ENCODE measurements around the gene LYZL6. TPM values are rescaled to one million over a fixed set of nuclear protein-coding genes. Genes with fewer than 3 reads are reported as not detected.

The LYZL6 gene
- total RNA-seq, result not detected

- CTCF ChIA-PET, result interaction anchor here (0.6 kb wide), 1 partner anchor 138 kb away, joined by 3 read pairs; no protein-coding TSS in a partner anchor
- POLR2A ChIA-PET, result no interaction called here
These were observed at the start of gene LYZL6 for GRCh38 chr17:35943537-35943936. LYZL6 (minus strand) TSS chr17:35943713; CDS start chr17:35939356, 4,357 bp downstream.

GRCh38 chr17:35991075-35991474, 47.6 kb upstream of the LYZL6 start:
- ChIA-PET CTCF (no interaction called here), POLR2A (no interaction called here)

DNA sequence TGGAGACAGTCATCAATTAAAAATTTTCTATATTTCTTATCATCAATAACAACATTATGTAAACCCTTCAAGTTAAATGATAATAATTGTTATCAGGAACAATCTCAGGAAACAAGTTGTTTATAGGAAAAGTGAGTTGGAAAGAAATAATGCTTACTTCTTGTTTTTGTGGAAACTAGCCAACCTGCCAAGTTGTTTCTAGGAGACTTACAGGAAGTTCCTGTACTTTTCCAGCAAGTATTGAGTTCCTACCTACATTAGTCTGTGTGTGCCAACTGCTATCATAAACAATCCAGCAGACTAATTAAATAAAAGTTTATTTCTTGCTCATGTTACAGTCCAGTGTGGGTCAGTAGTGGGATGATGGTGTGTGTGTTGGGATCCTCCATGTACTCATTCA, 44.7 kb upstream of the LYZL6 start:
- CTCF ChIA-PET, result interaction anchor here (1.3 kb wide), 1 partner anchor 83 kb away, joined by 3 read pairs; no protein-coding TSS in a partner anchor
- POLR2A ChIA-PET, result no interaction called here

DNA sequence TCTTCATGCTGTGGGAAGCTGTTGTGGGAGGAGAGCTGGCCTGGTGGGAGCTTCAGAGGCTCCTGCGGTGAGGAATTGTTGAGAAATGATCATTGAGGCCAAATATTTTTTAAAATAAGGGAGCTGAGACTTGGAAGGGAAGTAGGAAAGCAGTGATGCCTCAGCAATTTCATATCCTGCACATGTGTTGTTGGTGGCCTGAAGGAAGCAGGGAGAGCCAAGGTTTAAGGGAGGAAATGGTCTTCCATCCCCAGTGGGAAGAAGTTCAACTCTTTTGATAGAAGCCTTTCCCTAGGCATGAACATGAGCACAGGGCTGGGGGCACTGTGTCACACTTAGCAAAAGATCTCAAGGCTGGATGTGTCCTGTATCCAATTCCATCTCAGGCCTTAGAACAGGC, 43.1 kb upstream of the LYZL6 start, which contains the start of gene CCL14:
CCL14 (minus strand) TSS at position 87 of the 400 bp plus-strand sequence; CDS start at position 7, 80 bp downstream.
- CTCF ChIA-PET, result interaction anchor here (0.9 to 1.3 kb wide), 2 partner anchors 39 to 85 kb away, joined by 3 read pairs; no protein-coding TSS in a partner anchor

GRCh38 chr17:35984140-35984539, 40.6 kb upstream of the LYZL6 start:
- ChIA-PET CTCF (interaction anchor here (1.0 to 1.3 kb wide), 3 partner anchors 15 to 164 kb away, joined by 3 to 4 read pairs (median 3); no protein-coding TSS in a partner anchor), POLR2A (no interaction called here)

More for the DNA sequence above, 43.1 kb upstream of the LYZL6 start, which contains the start of gene CCL14:
- POLR2A ChIA-PET, result no interaction called here

DNA sequence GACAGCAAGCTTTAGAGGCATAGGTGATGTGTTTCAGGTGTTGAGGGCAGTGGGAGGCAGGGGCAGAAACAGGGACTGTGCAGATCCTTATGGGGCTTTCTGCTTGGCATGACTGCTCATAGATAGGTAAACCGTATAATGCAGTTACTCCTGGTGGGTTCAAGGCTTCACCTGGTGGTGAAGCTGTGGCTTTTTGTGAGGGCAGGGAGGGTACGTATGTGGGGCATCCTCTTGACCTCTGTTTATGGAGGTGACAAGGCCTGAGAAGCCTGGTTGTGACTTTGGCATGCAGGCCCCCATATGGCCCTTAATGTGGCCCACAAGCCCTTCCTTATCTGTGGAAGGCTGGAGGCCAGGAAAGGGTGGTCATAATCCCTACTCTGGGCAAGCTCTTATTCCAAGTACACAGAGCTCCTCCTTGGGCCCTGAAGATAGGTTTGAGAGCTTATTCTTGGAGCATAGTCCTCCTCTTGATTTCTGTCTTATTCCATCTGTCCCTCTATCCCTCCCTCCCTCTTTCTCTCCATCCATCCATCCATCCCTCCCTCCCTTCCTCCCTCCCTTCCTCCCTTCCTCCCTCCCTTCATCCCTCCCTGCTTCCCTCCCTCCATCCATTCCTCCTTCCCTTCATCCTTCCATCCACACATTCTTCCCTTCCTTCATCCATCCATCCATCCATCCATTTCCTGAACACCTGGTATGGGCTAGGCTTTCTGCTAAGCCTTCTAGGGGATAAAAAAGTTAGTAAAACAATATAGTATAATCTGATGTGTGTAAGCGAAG, 39.1 kb upstream of the LYZL6 start:
- POLR2A ChIA-PET, result no interaction called here

GRCh38 chr17:35981908-35982330, 38.4 kb upstream of the LYZL6 start:
- ChIA-PET CTCF (interaction anchor here (0.6 to 2.5 kb wide), 4 partner anchors 38 to 247 kb away, joined by 4 to 16 read pairs (median 8); no protein-coding TSS in a partner anchor), POLR2A (no interaction called here)

More for the DNA sequence above, 39.1 kb upstream of the LYZL6 start:
- CTCF ChIA-PET, result interaction anchor here (1.3 to 2.5 kb wide), 3 partner anchors 62 to 166 kb away, joined by 3 to 16 read pairs (median 12); no protein-coding TSS in a partner anchor

DNA sequence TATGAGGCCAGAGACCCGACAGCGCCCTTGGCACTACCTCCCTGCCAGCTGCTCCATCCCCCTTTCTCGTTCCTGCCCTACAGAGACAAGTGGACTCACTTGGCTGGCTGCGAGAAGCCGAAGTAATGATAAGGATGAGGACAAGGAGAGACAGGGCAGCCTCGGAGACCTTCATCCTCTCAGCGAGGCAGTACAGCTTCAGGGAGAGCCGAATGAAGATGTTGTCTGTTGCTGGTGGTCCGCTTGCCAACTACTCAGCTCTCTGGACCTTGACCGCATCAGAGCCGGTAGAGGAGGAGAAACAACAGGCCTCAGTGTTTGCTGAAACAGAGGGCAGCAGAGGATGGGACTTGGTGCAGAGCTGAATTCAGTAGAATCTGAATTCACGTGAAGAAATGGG, 37.7 kb upstream of the LYZL6 start, which contains the start of gene CCL16:
CCL16 (minus strand) TSS at position 252 of the 400 bp plus-strand sequence; CDS start at position 175, 77 bp downstream.
- ChIA-PET CTCF (interaction anchor here (1.1 to 2.5 kb wide), 3 partner anchors 39 to 168 kb away, joined by 4 to 16 read pairs (median 12); no protein-coding TSS in a partner anchor), POLR2A (no interaction called here)

GRCh38 chr17:35978346-35978745, 34.8 kb upstream of the LYZL6 start:
- ChIA-PET POLR2A (no interaction called here), CTCF (interaction anchor here (0.5 to 7.4 kb wide), 5 partner anchors 8 to 171 kb away, joined by 3 to 43 read pairs (median 4); no protein-coding TSS in a partner anchor)

DNA sequence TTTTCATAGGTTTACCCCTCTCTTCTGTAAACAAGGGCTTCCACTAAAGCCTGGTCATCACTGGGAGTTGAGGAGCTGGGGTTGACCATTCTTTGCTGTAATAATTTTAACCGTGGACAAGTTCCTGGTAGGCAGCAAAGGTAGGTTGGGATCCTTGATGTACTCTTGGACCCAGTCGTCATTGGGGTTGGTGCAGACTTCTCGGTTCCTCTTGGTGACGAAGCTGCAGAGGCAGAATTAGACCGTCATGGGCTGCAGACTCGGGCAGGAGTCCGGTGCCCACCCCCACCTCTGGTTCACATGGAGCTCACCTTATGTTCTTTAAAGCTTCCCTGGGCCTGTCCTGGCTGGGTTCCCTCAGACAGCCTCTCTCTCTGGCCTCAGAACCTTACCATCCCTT, 34.0 kb upstream of the LYZL6 start:
- ChIA-PET POLR2A (no interaction called here), CTCF (interaction anchor here (0.6 to 7.4 kb wide), 5 partner anchors 8 to 172 kb away, joined by 4 to 43 read pairs (median 7); no protein-coding TSS in a partner anchor)

- ChIA-PET CTCF (interaction anchor here (1.2 to 7.4 kb wide), 4 partner anchors 97 to 176 kb away, joined by 3 to 43 read pairs (median 5); no protein-coding TSS in a partner anchor), POLR2A (interaction anchor here (0.6 kb wide), 2 partner anchors 17 to 94 kb away, joined by 3 to 4 read pairs; partner anchors contain the start of gene CCL5)
These were observed 30.1 kb upstream of the LYZL6 start for GRCh38 chr17:35973333-35974260.

GRCh38 chr17:35972945-35973332, 29.4 kb upstream of the LYZL6 start:
- POLR2A ChIA-PET, result interaction anchor here (0.6 kb wide), 1 partner anchor 93 kb away, joined by 3 read pairs; the partner anchor contains the start of gene CCL5

GRCh38 chr17:35972535-35972934, 29.0 kb upstream of the LYZL6 start:
- CTCF ChIA-PET, result interaction anchor here (7.4 kb wide), 1 partner anchor 177 kb away, joined by 43 read pairs; no protein-coding TSS in a partner anchor
- POLR2A ChIA-PET, result no interaction called here

More at GRCh38 chr17:35972945-35973332, 29.4 kb upstream of the LYZL6 start:
- CTCF ChIA-PET, result interaction anchor here (1.2 to 7.4 kb wide), 4 partner anchors 98 to 177 kb away, joined by 3 to 43 read pairs (median 5); no protein-coding TSS in a partner anchor

GRCh38 chr17:35972066-35972465, 28.6 kb upstream of the LYZL6 start:
- POLR2A ChIA-PET, result no interaction called here
- CTCF ChIA-PET, result interaction anchor here (7.4 kb wide), 1 partner anchor 178 kb away, joined by 43 read pairs; no protein-coding TSS in a partner anchor

DNA sequence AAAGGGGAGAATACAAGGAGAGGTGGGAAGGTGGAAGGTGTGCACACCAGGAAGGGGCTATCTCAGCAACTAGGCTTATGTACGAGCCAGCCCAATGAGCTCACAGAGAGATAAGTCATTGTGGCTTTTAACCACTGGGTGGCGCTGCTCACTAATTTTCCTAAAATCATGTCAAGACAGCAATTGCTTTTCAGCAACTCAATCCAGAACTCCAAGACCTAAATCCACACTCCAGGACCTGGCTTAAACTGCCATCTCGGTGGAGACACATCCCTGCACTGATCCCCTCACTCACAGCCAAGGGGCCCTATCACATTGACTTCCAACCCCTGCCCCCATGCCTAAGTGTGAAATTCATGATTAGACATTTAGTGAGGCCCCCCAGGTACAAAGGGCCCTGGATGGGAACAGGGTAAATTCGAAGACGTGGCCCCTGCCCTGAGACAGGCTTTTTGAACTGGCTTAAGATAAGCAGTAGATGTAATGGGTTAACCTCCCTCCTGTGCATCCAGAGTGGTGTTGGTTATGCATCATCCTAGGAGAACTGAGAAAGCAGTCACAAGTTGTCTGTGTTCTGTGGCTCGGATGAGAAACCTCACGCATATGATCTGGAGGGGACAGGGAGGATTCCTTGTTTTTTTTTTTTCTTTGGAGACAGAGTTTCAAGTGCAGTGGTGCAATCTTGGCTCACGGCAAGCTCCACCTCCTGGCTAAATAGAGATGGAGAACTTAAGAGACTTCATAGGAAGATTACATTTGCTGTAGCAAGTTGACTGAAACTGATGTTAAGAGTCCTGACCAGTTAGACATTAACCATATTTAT, 26.3 kb upstream of the LYZL6 start:
- CTCF ChIA-PET, result interaction anchor here (0.6 to 2.1 kb wide), 28 partner anchors 9 to 637 kb away, joined by 3 to 20 read pairs (median 4); partner anchors contain the start of genes CCL3L1 and CCL3L3
- POLR2A ChIA-PET, result interaction anchor here (1.0 kb wide), 1 partner anchor 120 kb away, joined by 3 read pairs; the partner anchor contains the start of gene CCL3

DNA sequence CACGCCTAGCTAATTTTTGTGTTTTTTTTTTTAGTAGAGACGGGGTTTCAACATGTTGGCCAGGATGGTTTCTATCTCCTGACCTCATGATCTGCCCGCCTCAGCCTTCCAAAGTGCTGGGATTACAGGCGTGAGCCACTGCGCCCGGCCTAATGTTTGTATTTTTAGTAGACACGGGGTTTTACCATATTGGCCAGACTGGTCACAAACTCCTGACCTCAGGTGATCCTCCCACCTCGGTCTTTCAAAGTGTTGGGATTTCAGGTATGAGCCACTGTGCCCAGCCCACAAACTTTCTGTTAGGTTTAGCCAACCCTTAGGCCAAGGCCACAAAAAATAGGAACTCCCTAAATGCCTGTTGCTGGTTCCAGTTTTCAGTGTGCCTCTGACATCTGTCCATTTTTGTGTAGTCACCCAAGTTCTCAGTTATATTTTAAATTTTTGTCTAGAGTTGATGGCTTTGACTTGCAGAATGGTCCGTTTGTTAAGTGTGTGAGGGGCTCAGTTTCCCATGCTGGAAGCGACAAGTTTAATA, 25.1 kb upstream of the LYZL6 start:
- POLR2A ChIA-PET, result no interaction called here
- CTCF ChIA-PET, result interaction anchor here (0.7 to 2.1 kb wide), 9 partner anchors 9 to 181 kb away, joined by 3 to 20 read pairs (median 5); no protein-coding TSS in a partner anchor

DNA sequence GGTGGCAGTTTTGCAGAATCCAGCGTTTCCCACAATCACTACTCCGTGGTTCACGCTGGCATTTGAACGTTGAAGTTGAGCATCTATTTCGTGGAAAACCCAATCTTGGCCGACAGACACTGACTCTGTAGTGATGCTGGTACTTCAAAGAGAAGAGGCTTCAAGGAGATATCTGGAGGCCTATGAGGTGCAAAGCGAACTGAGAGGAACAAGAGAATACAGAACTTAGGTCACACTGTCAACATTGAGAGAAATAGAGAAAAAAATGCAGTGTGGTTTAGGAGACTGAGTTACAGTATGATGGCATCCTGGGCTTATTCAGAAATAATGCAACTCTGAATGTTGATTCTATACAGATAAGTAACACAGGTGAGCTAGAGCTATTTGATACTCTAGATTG, 21.8 kb upstream of the LYZL6 start:
- ChIA-PET POLR2A (no interaction called here), CTCF (interaction anchor here (0.7 kb wide), 1 partner anchor 138 kb away, joined by 4 read pairs; no protein-coding TSS in a partner anchor)
